NB4 (cell line): Measurements from ENCODE around the gene AMZ1.

Experiments used
- MYC ChIP-seq: IDR thresholded peaks from 2 replicates; pipeline ENCODE4 v1.6.1; 2011; ENCODE audit warnings: low read depth, low read length
- POLR2A ChIP-seq: IDR thresholded peaks from 2 replicates; pipeline ENCODE4 v1.6.1; 2011; ENCODE audit warnings: mild to moderate bottlenecking; ENCODE audit not compliant: insufficient read length; ENCODE audit errors: extremely low read depth
- TF ChIP-seq, protein P1 (sequence below): IDR thresholded peaks from one replicate; pipeline ENCODE4 v1.5.1; 2012; ENCODE audit warnings: low read depth, low read length
- TF ChIP-seq, protein P2 (sequence below): IDR thresholded peaks from 2 replicates; pipeline ENCODE4 v1.6.1; 2011; ENCODE audit warnings: low read depth, low read length

DNA sequence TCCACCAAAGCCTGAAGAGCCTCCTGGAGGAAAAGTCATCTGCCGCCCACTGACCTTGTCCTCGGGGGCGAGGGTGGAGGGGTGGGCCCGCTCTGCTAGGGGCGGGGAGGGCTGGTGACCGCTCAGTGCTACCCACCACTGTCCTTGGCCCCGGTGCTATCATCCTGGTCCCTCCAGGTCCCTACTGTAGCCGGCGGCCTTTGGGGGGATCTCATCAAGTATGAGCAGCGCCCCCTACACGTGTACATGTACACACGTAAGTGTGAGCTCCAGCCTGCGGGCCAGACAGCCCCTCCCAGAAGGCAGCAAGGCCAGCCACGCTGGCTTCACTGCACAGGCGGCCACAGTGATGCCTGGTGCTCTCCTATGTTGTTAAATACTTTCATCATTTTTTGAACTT is 36.7 kb upstream of the AMZ1 start:
- TF ChIP-seq, protein P1, sequence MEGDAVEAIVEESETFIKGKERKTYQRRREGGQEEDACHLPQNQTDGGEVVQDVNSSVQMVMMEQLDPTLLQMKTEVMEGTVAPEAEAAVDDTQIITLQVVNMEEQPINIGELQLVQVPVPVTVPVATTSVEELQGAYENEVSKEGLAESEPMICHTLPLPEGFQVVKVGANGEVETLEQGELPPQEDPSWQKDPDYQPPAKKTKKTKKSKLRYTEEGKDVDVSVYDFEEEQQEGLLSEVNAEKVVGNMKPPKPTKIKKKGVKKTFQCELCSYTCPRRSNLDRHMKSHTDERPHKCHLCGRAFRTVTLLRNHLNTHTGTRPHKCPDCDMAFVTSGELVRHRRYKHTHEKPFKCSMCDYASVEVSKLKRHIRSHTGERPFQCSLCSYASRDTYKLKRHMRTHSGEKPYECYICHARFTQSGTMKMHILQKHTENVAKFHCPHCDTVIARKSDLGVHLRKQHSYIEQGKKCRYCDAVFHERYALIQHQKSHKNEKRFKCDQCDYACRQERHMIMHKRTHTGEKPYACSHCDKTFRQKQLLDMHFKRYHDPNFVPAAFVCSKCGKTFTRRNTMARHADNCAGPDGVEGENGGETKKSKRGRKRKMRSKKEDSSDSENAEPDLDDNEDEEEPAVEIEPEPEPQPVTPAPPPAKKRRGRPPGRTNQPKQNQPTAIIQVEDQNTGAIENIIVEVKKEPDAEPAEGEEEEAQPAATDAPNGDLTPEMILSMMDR = peak; percentile 32
- TF ChIP-seq POLR2A = no peak
- TF ChIP-seq MYC = no peak
- TF ChIP-seq, protein P2, sequence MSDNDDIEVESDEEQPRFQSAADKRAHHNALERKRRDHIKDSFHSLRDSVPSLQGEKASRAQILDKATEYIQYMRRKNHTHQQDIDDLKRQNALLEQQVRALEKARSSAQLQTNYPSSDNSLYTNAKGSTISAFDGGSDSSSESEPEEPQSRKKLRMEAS = no peak
